Brain microvascular endothelial cell (primary cell): ENCODE measurements around the gene FBLN1.
"Not testable (repeated sequence)": the region's sequence is repeated elsewhere in the genome, so short reads cannot be mapped to it uniquely, and the experiment has no call there.

Source experiments
- DNase-seq: peaks from one replicate; pipeline ENCODE4 v3.0.0-alpha.2; 2020
- H3K27ac ChIP-seq: fragments of 250-450 bp; sonication (Bioruptor Pico); 2 replicates; pipeline ENCODE4 v1.5.1; 2020; ENCODE audit warnings: mild to moderate bottlenecking, moderate library complexity
- H3K27me3 ChIP-seq: fragments of 250-450 bp; sonication (Bioruptor Pico); replicated peaks from 2 replicates; pipeline ENCODE4 v1.5.1; 2020; ENCODE audit warnings: mild to moderate bottlenecking
- H3K36me3 ChIP-seq: fragments of 250-450 bp; sonication (Bioruptor Pico); replicated peaks from 2 replicates; pipeline ENCODE4 v1.5.1; 2020; ENCODE audit warnings: mild to moderate bottlenecking
- H3K4me3 ChIP-seq: 2 replicates; pipeline ENCODE4 v1.5.1; 2011; ENCODE audit warnings: low read depth, mild to moderate bottlenecking, control low read depth, low read length, moderate library complexity
- CTCF ChIP-seq: IDR thresholded peaks from 2 replicates; pipeline ENCODE4 v1.5.1; 2011; ENCODE audit warnings: low read depth, mild to moderate bottlenecking, moderate library complexity, low read length, control low read depth, inconsistent platforms; ENCODE audit errors: missing control alignments
- in situ Hi-C: cut with HindIII; loops from 2 replicates; pipeline ENCODE4 v1.10.0; 2017; ENCODE audit warnings: low sequenced_read_pairs, low pct_ligation_motif_present

FBLN1 gene

GRCh38 chr22:45621836-45622600, 119.3 kb downstream of the FBLN1 start:
- no peak overlapping the region for H3K4me3 ChIP-seq
- H3K36me3 ChIP-seq, result no peaks in the 10 kb centered on the region
- H3K27me3 ChIP-seq, result no peaks in the 10 kb centered on the region
- in situ Hi-C loops, result no loop called here
- DNase-seq, result no peak
- no peak overlapping the region for H3K27ac ChIP-seq
- TF ChIP-seq CTCF, result no peak

GRCh38 chr22:45623464-45624145, 120.9 kb downstream of the FBLN1 start:
- in situ Hi-C loops, H3K4me3 ChIP-seq, DNase-seq, H3K27ac ChIP-seq, H3K36me3 ChIP-seq, H3K27me3 ChIP-seq: not testable (repeated sequence)

- TF ChIP-seq CTCF, result no peak
- no peak overlapping the region for H3K27ac ChIP-seq
- no peak overlapping the region for H3K4me3 ChIP-seq
- no peak for DNase-seq
- H3K27me3 ChIP-seq, result no peaks in the 10 kb centered on the region
- in situ Hi-C loops, result no loop called here
- no peaks in the 10 kb centered on the region for H3K36me3 ChIP-seq
These were observed 123.5 kb downstream of the FBLN1 start for GRCh38 chr22:45626198-45626651.

GRCh38 chr22:45627489-45628233, 125.0 kb downstream of the FBLN1 start:
- DNase-seq, result no peak
- TF ChIP-seq CTCF, result no peak
- Histone ChIP-seq H3K27me3 (no peaks in the 10 kb centered on the region), H3K36me3 (no peaks in the 10 kb centered on the region), H3K4me3 (no peak overlapping the region), H3K27ac (no peak overlapping the region)
- in situ Hi-C loops, result no loop called here

- Histone ChIP-seq H3K4me3 (no peak overlapping the region), H3K36me3 (no peaks in the 10 kb centered on the region), H3K27me3 (no peaks in the 10 kb centered on the region), H3K27ac (no peak overlapping the region)
- TF ChIP-seq CTCF, result no peak
- in situ Hi-C loops, result no loop called here
- no peak for DNase-seq
These were observed 125.8 kb downstream of the FBLN1 start for GRCh38 chr22:45628515-45628914.

- Histone ChIP-seq H3K4me3 (no peak overlapping the region), H3K27me3 (peaks cover 2% of the 10 kb centered on the region), H3K36me3 (no peaks in the 10 kb centered on the region), H3K27ac (no peak overlapping the region)
- no peak for DNase-seq
- in situ Hi-C loops, result no loop called here
- no peak for TF ChIP-seq CTCF
These were observed 126.9 kb downstream of the FBLN1 start for GRCh38 chr22:45629469-45630089.
